GM03348 (cell line): Measurements from ENCODE around the gene SREBF2.
"Not testable (repeated sequence)": the region's sequence is repeated elsewhere in the genome, so short reads cannot be mapped to it uniquely, and the experiment has no call there.

ENCODE experiments used
- DNase-seq: peaks from one replicate; pipeline ENCODE4 v3.0.0; 2012; ENCODE audit warnings: low spot score

Gene SREBF2

DNA sequence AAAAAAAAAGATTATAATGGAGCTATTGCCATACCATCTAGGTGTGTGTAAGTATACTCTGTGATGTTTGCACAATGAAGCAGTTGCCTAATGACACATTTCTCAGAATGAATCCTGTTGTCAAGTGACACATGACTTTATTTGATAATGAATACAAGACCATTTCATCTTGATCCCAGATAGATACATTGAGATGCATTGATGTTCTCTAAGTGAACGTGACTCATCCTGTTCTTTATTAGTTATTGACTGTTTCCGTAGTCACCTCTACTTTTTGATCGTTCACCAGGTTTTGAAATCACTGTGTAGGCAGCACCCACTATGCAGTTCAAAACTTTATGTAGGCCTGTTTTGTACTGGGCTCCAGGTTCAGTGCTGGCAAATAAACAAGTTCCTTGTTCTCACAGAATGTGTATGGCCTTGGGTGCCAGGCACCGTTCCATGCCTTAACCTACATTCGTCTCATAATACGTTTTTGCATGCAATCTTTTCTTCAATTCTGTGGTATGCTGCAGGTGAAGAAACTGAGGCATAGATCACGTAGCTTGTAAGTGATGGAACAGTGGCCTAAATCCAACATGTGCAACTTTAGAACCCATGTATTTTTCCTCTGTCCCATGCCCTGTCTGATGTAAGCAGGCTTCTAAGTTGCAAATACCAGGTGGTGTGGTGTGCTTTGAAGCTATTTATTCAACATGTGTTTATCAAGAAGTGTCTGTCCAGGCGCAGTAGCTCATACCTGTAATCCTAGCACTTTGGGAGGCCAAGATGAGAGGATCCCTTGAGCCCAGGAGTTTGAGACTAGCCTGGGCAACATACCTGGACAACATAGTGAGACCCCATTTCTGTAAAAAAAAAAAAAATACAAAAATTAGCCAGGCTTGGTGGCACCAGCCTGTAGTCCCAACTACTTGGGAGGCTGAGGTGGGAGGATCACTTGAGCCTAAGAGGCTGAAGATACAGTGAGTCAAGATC, 10.4 kb downstream of the SREBF2 start:
- no peak for DNase-seq

GRCh38 chr22:41844036-41844435, 11.1 kb downstream of the SREBF2 start:
- DNase-seq: no peak

- no peak for DNase-seq
Measured at GRCh38 chr22:41844513-41844912, 11.6 kb downstream of the SREBF2 start.

GRCh38 chr22:41845380-41846267, 12.7 kb downstream of the SREBF2 start:
- no peak for DNase-seq

- no peak for DNase-seq
Measured at GRCh38 chr22:41846268-41846987, 13.5 kb downstream of the SREBF2 start.

DNA sequence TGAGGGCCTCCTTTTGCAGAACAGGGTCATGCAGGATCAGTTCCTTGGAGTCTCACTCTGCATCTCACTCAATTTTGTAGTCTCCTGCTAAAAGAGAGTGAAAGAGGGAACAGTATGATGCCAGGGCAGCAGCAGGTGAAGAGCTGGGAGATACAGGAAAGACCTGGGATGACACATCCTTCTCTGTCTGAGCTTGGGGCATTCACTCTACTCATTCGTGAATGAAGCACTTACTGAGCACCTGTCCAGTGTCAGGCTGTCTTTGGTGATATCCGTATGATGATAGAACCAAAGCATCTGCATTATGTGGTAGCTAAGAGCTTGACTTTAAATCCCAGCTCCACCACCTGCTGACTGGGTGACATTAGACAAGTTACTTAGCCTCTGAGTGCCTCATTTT, 14.4 kb downstream of the SREBF2 start:
- DNase-seq: no peak

GRCh38 chr22:41848468-41848867, 15.6 kb downstream of the SREBF2 start:
- DNase-seq: peak; percentile 33

DNA sequence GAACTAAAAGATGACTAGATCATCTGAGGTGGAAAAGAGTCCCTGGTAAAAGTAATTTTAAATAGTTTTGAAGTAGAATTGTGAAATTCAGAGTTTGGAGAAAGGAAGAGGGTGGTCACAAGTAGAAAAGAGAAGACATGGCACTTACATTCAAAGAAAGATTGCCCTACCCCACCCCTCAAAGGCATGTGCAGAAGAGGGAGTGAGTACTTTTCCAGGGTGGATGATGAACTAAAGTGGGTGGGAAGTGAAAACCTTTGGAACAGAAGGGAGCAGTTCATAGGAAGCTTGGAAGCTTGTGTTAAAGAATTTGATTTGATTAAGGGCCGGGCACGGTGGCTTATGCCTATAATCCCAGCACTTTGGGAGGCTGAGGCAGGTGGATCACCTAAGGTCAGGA, 23.6 kb downstream of the SREBF2 start:
- no peak for DNase-seq

- peak; percentile 72 for DNase-seq
Measured at GRCh38 chr22:41857155-41857859, 24.4 kb downstream of the SREBF2 start.

DNA sequence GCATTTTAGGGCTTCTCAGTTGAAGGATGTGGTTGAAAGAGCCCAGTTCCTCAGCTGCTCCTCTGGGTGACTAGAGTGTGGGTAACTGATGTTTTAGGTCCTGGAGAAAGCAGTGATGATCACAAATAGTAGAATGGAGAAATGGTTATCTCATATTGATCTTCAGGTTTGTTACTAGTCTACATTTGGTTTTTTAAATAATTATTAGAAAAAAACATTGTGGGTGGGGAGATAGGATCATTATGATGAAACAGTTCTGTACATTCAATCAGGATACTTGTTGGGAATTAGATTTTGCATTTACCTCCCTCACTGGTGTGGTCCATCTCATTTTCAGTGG, 24.9 kb downstream of the SREBF2 start:
- no peak for DNase-seq

- DNase-seq: no peak
Measured at GRCh38 chr22:41862160-41862529, 29.2 kb downstream of the SREBF2 start.

- DNase-seq: peak; percentile 46
Measured at GRCh38 chr22:41862530-41863266, 29.8 kb downstream of the SREBF2 start.

- no peak for DNase-seq
Measured at GRCh38 chr22:41863472-41863871, 30.6 kb downstream of the SREBF2 start.

DNA sequence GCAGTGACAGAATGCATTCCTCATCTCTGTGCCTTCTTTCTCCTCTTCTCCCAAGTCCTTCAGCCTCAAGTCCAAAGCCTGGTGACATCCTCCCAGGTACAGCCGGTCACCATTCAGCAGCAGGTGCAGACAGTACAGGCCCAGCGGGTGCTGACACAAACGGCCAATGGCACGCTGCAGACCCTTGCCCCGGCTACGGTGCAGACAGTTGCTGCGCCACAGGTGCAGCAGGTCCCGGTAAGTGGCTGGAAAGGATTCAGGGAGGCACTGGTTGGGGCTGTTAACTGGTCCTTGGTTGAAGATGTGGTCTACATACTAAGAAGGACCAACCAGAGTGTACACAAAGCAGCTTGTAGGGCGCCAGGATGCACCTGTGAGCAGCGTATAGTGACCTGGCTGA, 35.7 kb downstream of the SREBF2 start:
- DNase-seq: no peak

DNA sequence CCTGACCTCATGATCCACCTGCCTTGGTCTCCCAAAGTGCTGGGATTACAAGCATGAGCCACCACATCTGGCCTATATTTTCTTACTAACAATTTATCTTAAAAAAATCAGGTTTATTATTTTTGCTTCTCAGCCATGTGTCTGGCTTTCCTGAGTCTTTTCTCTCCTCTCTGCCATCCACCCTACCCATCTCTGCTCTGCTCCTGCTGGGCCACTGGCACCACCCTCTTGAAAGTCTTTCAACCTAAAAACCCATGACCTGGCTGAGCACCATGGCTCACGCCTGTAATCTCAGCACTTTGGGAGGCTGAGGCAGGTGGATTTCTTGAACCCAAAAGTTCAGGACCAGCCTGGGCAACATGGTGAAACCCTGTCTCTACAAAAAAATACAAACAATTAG, 37.2 kb downstream of the SREBF2 start:
- DNase-seq: not testable (repeated sequence)

DNA sequence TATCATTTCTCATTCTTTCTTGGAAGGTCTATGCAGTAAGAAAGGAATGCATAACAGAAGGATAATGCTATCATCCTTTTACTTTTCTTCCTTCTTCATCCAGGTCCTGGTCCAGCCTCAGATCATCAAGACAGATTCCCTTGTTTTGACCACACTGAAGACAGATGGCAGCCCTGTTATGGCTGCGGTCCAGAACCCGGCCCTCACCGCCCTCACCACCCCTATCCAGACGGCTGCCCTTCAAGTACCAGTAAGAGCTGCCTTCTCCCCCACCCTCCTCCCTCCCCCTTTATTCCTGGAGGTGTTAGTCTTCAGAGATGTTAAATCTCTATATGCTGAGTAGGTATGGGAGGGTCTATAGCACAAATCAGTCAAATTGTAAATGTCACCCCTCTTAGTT, 37.9 kb downstream of the SREBF2 start:
- DNase-seq: no peak

DNA sequence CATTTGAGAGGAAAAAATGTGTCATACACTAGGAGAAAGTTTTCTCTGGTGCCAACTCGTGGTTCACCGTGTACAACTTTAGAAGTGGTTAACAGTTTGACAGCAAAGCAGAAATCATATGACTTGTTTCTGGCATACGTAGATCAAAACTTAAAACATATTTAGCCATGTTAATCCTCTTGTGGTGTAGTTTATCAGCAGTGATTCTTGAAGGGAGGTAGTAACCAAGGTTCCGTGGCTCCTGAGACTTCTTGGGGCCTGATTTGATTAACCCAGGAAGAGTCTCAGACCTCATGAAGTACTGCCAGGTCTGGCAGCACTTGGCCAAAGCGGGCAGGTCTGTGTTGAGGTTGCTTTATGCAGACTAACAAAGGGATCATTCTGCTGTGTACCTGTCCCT, 40.5 kb downstream of the SREBF2 start:
- DNase-seq: no peak

GRCh38 chr22:41874090-41874489, 41.2 kb downstream of the SREBF2 start:
- no peak for DNase-seq

GRCh38 chr22:41875531-41876270, 42.8 kb downstream of the SREBF2 start:
- DNase-seq: no peak

DNA sequence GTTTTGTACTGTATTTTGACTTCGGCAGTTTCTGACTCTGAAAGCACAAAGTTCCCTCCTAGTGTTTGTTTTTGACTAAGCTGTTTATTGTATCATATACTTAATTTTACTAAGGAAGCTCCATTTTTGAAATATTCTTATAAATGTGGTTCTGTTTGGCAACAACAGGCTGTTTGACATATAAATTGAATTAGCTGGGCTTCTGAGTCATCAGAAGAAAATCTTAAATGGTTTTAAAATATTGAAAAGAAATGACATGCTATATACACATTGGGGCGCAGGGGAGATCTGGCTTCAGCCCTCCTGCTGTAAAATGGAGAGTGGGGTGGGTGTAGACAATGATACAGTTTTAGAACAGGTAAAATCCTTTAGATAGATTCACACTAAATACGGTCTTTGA, 43.4 kb downstream of the SREBF2 start:
- peak; percentile 56 for DNase-seq
